Large intestine (tissue), 3 donors: ENCODE data around the gene RNF13. TPM values are rescaled to one million over a fixed set of nuclear protein-coding genes. Genes with fewer than 3 reads are reported as not detected.
"Not testable (repeated sequence)": the region's sequence is repeated elsewhere in the genome, so short reads cannot be mapped to it uniquely, and the experiment has no call there.

Experiments
- DNase-seq, 2 donors: peaks; one replicate each; pipeline versions ENCODE4 v3.0.0 to v3.0.0-alpha.2; 2013
- H3K27ac ChIP-seq: one replicate; pipeline ENCODE4 v1.5.1; 2013; ENCODE audit warnings: low read length
- H3K27me3 ChIP-seq: 2 replicates; pipeline ENCODE4 v1.6.1; 2013; ENCODE audit warnings: low read length; ENCODE audit not compliant: control insufficient read depth, insufficient read depth
- H3K36me3 ChIP-seq: 2 replicates; pipeline ENCODE4 v1.6.1; 2013; ENCODE audit warnings: low read length; ENCODE audit not compliant: control insufficient read depth, insufficient read depth
- H3K4me1 ChIP-seq: one replicate; pipeline ENCODE4 v1.6.1; 2013; ENCODE audit warnings: low read length; ENCODE audit not compliant: control insufficient read depth, insufficient read depth
- H3K4me3 ChIP-seq: one replicate; pipeline ENCODE4 v1.5.1; 2013; ENCODE audit warnings: low read length
- H3K9me3 ChIP-seq: one replicate; pipeline ENCODE4 v1.6.1; 2013; ENCODE audit warnings: mild to moderate bottlenecking, low read depth, low read length, moderate library complexity; ENCODE audit not compliant: control insufficient read depth
- WGBS: methylation state at CpG from one replicate; pipeline ENCODE4 v1.1.5; 2013; ENCODE audit warnings: low lambda C conversion rate; ENCODE audit not compliant: insufficient coverage; 5-methylcytosine and 5-hydroxymethylcytosine counted together
- polyA plus RNA-seq: library from polyadenylated mRNA; unstranded; fragments of 120-200 nt; gene quantifications from one replicate; pipeline ENCODE4 v1.2.1, GENCODE V29; 2013

RNF13 gene
- polyA plus RNA-seq, 1 donor: 56.2 TPM

DNA sequence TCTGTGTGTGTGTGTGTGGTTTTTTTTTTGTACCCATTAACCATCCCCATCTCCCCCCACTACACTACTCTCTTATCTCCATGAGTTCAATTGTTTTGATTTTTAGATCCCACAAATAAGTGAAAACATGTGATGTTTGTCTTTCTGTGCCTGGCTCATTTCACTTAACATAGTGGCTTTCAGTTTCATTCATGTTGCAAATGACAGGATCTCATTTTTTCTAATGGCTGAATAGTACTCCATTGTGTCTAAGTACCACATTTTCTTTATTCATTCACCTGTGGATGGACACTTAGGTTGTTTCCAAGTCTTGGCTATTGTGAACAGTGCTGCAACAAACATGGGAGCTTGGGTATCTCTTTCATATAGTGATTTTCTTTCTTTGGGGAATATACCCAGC is 71.8 kb downstream of the RNF13 start:
- DNase-seq, H3K27me3 ChIP-seq, H3K9me3 ChIP-seq, H3K4me3 ChIP-seq, H3K27ac ChIP-seq, H3K36me3 ChIP-seq, H3K4me1 ChIP-seq: not testable (repeated sequence)

DNA sequence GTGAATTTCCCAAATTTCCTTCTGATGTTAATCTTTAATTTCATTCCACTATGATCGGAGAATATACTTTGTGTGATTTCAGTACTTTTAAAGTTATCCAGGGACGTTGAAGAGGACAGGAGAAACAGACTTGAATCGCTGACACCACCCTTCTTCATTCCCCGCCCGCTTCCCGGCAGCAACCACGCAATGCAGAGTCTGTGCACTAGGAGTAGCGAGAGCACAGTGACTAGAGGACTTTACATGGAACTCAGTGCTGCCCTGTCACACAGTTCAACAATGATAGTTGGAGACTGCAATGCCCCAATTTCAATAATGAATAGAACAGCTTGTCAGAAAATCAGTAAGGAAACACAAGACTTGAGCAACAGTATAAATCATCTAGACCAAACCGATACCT is 73.9 kb downstream of the RNF13 start:
- WGBS: 100% methylated on average over 3 of the region's 9 CpGs
- H3K27ac ChIP-seq: no peak overlapping the region
- no peak overlapping the region for H3K4me3 ChIP-seq
- peak in 1 of 2 donors; percentile 6 for DNase-seq
- no peaks in the 10 kb centered on the region for H3K27me3 ChIP-seq
- no peaks in the 10 kb centered on the region for H3K9me3 ChIP-seq
- H3K36me3 ChIP-seq: peaks cover 5% of the 10 kb centered on the region
- no peaks in the 10 kb centered on the region for H3K4me1 ChIP-seq

DNA sequence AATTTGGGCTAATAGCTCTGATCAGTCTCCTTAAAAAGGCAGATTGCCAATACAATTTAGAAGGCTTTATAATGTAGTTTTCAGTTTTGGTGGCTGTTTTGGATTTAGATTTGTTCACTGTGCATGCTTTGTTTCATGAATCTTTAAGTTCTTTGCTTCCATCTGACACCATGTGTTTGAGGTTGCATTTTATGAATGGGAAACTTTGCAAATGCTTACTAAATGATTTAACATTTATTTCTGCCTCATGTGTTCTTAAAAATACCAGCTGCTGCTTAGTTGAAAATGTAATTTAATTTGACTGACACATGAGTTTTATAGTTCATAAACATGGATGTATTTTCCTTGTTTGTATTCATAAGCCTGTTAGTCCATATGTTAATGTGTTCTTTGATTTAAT is 78.6 kb downstream of the RNF13 start:
- Histone ChIP-seq H3K4me1 (no peaks in the 10 kb centered on the region), H3K9me3 (no peaks in the 10 kb centered on the region), H3K36me3 (peaks cover 8% of the 10 kb centered on the region), H3K27me3 (no peaks in the 10 kb centered on the region), H3K4me3 (no peak overlapping the region), H3K27ac (no peak overlapping the region)
- no peak for DNase-seq

DNA sequence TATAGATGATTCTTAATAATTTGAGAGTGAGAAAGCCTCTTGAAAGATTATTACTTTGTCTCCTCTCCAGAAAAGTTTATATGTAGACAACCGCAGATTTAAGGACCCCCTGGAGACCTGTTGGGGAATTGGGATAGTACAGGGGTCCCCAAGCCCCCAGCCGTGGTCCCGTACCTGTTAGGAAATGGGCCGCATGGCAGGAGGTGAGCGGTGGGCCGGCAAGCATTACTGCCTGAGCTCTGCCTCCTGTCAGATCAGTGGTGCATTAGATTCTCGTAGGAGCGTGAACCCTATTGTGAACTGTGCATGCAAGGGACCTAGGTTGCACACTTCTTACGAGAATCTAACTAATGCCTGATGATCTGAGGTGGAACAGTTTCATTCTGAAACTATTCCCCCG is 79.4 kb downstream of the RNF13 start:
- Histone ChIP-seq H3K36me3 (peaks cover 3% of the 10 kb centered on the region), H3K4me3 (no peak overlapping the region), H3K27ac (no peak overlapping the region), H3K4me1 (no peaks in the 10 kb centered on the region), H3K27me3 (no peaks in the 10 kb centered on the region), H3K9me3 (no peaks in the 10 kb centered on the region)
- 100% methylated on average over 1 of the region's 10 CpGs for WGBS
- DNase-seq: no peak

DNA sequence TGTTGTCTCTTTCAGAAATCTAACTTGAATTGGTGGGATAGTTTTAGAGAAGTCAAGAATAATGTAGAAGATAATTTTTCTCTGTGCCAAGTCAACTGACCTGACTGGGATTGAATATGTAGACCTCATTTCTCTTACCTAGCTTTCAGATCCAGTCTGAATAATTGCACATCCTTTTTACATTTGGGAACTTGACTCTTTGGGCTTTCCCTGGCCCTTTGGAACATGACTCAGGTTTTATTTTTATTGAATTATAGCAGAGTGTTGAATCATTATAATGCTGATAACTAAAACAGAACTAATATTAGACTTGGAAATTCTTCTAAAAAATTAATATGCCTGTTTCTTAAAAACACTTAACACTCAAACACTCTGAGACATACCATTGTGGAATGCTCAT is 81.2 kb downstream of the RNF13 start:
- no peak for DNase-seq
- H3K27ac ChIP-seq: no peak overlapping the region
- peaks cover 3% of the 10 kb centered on the region for H3K36me3 ChIP-seq
- no peaks in the 10 kb centered on the region for H3K27me3 ChIP-seq
- H3K4me1 ChIP-seq: no peaks in the 10 kb centered on the region
- no peak overlapping the region for H3K4me3 ChIP-seq
- no peaks in the 10 kb centered on the region for H3K9me3 ChIP-seq

DNA sequence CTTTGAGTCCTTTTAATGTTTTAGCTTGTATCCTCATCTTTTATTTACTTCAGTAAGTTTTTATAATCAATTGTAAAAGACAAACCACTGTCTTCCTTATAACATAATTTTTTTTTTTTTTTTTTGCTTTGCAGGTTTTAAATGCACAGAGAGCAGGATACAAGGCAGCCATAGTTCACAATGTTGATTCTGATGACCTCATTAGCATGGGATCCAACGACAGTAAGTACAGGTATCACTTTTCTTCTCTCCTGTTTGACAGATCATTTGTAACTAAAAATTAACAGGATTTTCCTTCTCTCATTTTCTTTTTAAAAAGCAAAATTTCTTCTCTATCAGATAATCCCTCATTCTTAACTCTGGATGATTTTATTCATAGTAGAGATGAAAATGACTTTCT is 82.3 kb downstream of the RNF13 start:
- no peaks in the 10 kb centered on the region for H3K9me3 ChIP-seq

DNA sequence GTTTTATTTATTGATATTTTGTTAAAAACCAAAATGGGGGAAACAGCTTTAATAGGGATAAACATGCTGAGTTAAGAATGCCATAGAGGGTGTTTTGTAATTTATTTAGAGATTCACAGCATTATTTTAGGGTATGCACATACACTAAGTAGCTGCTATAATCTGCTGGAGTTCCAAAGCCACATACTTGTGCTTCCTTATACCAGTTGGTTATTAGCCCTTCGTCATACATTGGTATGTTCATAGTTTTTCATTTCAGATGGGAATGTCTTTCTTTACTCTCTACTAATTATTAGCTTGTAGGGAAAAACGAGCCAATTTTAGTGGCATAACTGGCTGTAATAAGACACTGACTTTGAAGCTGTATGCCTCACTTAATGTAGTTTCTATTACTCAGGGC is 82.8 kb downstream of the RNF13 start:
- Histone ChIP-seq H3K27ac (no peak overlapping the region), H3K4me1 (no peaks in the 10 kb centered on the region), H3K9me3 (no peaks in the 10 kb centered on the region), H3K27me3 (no peaks in the 10 kb centered on the region), H3K4me3 (no peak overlapping the region), H3K36me3 (peaks cover 8% of the 10 kb centered on the region)
- DNase-seq: no peak
- no CpG with 5 or more reads among the region's 2 CpGs for WGBS

More for the DNA sequence above, 82.3 kb downstream of the RNF13 start:
- peaks cover 8% of the 10 kb centered on the region for H3K36me3 ChIP-seq
- no peaks in the 10 kb centered on the region for H3K27me3 ChIP-seq
- no CpG with 5 or more reads among the region's 1 CpG for WGBS
- no peak overlapping the region for H3K27ac ChIP-seq
- H3K4me1 ChIP-seq: no peaks in the 10 kb centered on the region
- H3K4me3 ChIP-seq: no peak overlapping the region
- DNase-seq: no peak

DNA sequence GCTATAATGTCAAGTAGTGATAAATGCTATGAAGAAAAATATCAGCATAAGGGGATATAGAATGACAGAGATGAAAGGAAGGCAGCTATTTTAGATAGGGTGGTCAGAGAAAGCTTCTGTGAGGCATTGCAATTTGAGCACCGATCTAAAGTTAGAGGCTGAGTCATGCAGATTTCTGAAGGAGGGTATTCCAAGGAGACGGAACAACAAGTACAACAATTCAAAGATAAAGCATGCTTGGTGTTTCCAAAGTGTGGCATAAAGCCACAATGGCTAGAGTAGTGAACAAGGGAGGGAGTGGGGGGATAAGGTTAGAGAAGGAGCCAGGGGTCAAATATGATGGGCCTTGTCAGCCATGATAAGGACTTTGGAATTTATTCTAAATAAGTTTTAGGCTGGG is 85.8 kb downstream of the RNF13 start:
- peaks cover 8% of the 10 kb centered on the region for H3K36me3 ChIP-seq
- H3K27me3 ChIP-seq: no peaks in the 10 kb centered on the region
- H3K27ac ChIP-seq: no peak overlapping the region
- H3K4me1 ChIP-seq: no peaks in the 10 kb centered on the region
- DNase-seq: no peak
- WGBS: 72% methylated on average over 2 of the region's 2 CpGs
- no peak overlapping the region for H3K4me3 ChIP-seq
- no peaks in the 10 kb centered on the region for H3K9me3 ChIP-seq

DNA sequence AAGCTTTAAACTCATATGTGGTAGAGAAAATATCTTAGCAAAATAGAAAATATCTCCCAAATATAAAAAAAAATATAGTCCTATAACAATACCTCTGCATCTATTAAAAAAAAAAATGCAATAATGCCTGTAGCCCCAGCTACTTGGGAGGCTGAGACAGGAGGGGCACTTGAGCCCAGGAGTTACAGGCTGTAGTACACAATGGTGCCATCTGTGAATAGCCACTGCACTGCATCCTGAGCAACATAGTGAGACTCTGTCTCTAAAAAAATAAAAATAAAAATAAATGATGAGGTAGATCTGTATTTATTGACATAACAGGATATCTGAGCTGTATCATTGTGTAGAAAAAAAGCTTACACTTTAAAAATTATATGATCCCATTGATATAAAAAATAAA is 87.3 kb downstream of the RNF13 start:
- peaks cover 8% of the 10 kb centered on the region for H3K36me3 ChIP-seq
- no peak for DNase-seq
- no peaks in the 10 kb centered on the region for H3K9me3 ChIP-seq
- H3K4me1 ChIP-seq: no peaks in the 10 kb centered on the region
- no peaks in the 10 kb centered on the region for H3K27me3 ChIP-seq
- H3K4me3 ChIP-seq: no peak overlapping the region
- no peak overlapping the region for H3K27ac ChIP-seq

DNA sequence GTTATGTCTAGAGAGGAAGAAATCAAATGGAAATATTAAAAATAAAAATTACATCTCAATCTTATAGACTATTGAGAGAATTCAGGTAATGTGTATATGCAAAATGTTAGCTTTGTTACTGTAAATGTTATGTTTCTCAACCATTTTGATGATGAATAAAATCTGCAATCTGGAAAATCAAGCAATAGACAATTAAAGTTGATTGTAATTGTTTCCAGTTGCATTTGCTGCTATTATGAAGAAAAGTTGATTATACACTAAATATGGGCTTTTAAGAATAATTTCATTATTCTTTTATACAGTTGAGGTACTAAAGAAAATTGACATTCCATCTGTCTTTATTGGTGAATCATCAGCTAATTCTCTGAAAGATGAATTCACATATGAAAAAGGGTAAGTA is 88.8 kb downstream of the RNF13 start:
- Histone ChIP-seq H3K36me3 (peaks cover 5% of the 10 kb centered on the region), H3K27ac (no peak overlapping the region), H3K4me1 (no peaks in the 10 kb centered on the region), H3K27me3 (no peaks in the 10 kb centered on the region), H3K9me3 (no peaks in the 10 kb centered on the region), H3K4me3 (no peak overlapping the region)
- DNase-seq: no peak

DNA sequence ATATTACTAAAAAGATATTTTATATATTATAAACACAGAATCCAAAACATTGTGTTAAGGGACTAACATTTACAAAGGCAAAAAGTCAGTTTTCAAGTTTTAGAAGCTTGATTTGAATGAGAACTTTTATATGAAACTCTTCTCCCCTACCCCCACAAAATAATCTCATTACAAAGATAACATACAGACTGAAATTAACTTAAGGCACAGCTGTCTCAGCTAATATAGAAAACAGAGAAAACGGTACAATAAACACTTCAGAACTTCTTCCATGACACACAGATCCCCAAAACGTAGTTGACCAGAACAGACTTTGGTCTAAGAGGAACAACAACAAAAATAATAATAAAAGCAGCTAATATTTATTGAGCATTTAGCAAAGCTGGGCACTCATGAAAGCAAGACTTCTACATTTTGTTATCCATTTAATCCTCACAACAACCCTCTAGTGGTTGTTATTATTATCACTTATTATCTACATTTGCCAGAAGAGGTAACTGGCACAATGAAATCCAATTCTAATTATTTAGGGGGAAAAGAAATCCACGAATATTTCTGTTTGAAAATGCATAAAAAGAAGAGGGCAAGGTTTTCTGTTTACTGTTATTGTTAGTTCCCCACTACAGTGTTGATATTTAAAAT is 89.6 kb downstream of the RNF13 start:
- no CpG with 5 or more reads among the region's 3 CpGs for WGBS

More for the DNA sequence above, 89.6 kb downstream of the RNF13 start:
- Histone ChIP-seq H3K36me3 (peaks cover 5% of the 10 kb centered on the region), H3K9me3 (no peaks in the 10 kb centered on the region), H3K27me3 (no peaks in the 10 kb centered on the region), H3K4me3 (no peak overlapping the region), H3K27ac (no peak overlapping the region), H3K4me1 (no peaks in the 10 kb centered on the region)
- no peak for DNase-seq
